IMR-90 (cell line): ENCODE data around the gene GRID1. TPM values are rescaled to one million over a fixed set of nuclear protein-coding genes. Genes with fewer than 3 reads are reported as not detected.

Experiments
- ATAC-seq: fragments of 200-7000 bp; cut with Tn5 transposase; 2 replicates; pipeline ENCODE4 v1.9.1; 2020; ENCODE audit warnings: low read depth, mild to moderate bottlenecking, moderate library complexity
- BruUV-seq: library from RNA; stranded (reverse); fragments of 400-500 nt; replicated peaks from 2 replicates; lab custom pipeline; 2021; lab: Mats Ljungman, UMichigan
- CTCF ChIA-PET: fragments of 300-600 bp; formaldehyde crosslinking; extraction: SDS; loops from one replicate; lab custom pipeline; 2021; ENCODE audit warnings: antibody characterized with exemption; lab: Yijun Ruan, JAX
- POLR2A ChIA-PET: fragments of 300-600 bp; sonication (Branson Sonifier 250); formaldehyde crosslinking; loops from one replicate; lab custom pipeline; 2022; ENCODE audit warnings: antibody characterized with exemption; ENCODE audit not compliant: unreplicated experiment; lab: Charles Lee
- DNase-seq: peaks from one replicate; pipeline ENCODE4 v3.0.0; 2013
- H2AFZ ChIP-seq: replicated peaks from 2 replicates; pipeline ENCODE3; 2013; ENCODE audit warnings: low read length, mild to moderate bottlenecking; ENCODE audit not compliant: poor library complexity
- H2AK5ac ChIP-seq: 2 replicates; pipeline ENCODE4 v1.6.1; 2013; ENCODE audit warnings: low read depth, low read length, inconsistent platforms
- H2AK9ac ChIP-seq: replicated peaks from 2 replicates; pipeline ENCODE3; 2013; ENCODE audit warnings: mild to moderate bottlenecking, low read depth, low read length, moderate library complexity; ENCODE audit not compliant: poor library complexity
- H2BK120ac ChIP-seq: 2 replicates; pipeline ENCODE4 v1.6.1; 2013; ENCODE audit warnings: low read depth, low read length, inconsistent platforms
- H2BK15ac ChIP-seq: 3 replicates; pipeline ENCODE4 v1.6.1; 2013; ENCODE audit warnings: low read depth, low read length, inconsistent platforms
- H2BK20ac ChIP-seq: 2 replicates; pipeline ENCODE4 v1.6.1; 2013; ENCODE audit warnings: low read depth, mild to moderate bottlenecking, inconsistent platforms, low read length, moderate library complexity
- H2BK5ac ChIP-seq: 2 replicates; pipeline ENCODE4 v1.6.1; 2013; ENCODE audit warnings: mild to moderate bottlenecking, low read depth, low read length, inconsistent platforms; ENCODE audit not compliant: poor library complexity, severe bottlenecking
- H3K14ac ChIP-seq: replicated peaks from 2 replicates; pipeline ENCODE4 v1.6.1; 2013; ENCODE audit warnings: low read depth, low read length, inconsistent platforms
- H3K18ac ChIP-seq: 2 replicates; pipeline ENCODE4 v1.6.1; 2013; ENCODE audit warnings: low read depth, low read length, control low read depth
- H3K23ac ChIP-seq: 2 replicates; pipeline ENCODE4 v1.6.1; 2013; ENCODE audit warnings: low read depth, low read length, inconsistent platforms
- H3K27ac ChIP-seq: 2 replicates; pipeline ENCODE4 v1.5.1; 2013; ENCODE audit warnings: mild to moderate bottlenecking, control low read depth, low read length; ENCODE audit not compliant: insufficient read depth
- H3K27me3 ChIP-seq: 2 replicates; pipeline ENCODE4 v1.6.1; 2013; ENCODE audit warnings: low read length; ENCODE audit not compliant: control insufficient read depth, insufficient read depth
- H3K36me3 ChIP-seq: 2 replicates; pipeline ENCODE4 v1.6.1; 2013; ENCODE audit warnings: low read length, mixed read lengths; ENCODE audit not compliant: control insufficient read depth, insufficient read depth
- H3K4ac ChIP-seq: 2 replicates; pipeline ENCODE4 v1.6.1; 2013; ENCODE audit warnings: low read depth, low read length, inconsistent platforms
- H3K4me1 ChIP-seq: 2 replicates; pipeline ENCODE4 v1.6.1; 2013; ENCODE audit warnings: low read length, mixed read lengths; ENCODE audit not compliant: control insufficient read depth, insufficient read depth
- H3K4me2 ChIP-seq: 2 replicates; pipeline ENCODE4 v1.6.1; 2013; ENCODE audit warnings: low read depth, mild to moderate bottlenecking, control low read depth, low read length, moderate library complexity
- H3K4me3 ChIP-seq: 2 replicates; pipeline ENCODE4 v1.5.1; 2013; ENCODE audit warnings: low read depth, mild to moderate bottlenecking, control low read depth, low read length, moderate library complexity; ENCODE audit not compliant: insufficient read depth
- H3K56ac ChIP-seq: 2 replicates; pipeline ENCODE4 v1.6.1; 2013; ENCODE audit warnings: low read length, inconsistent platforms; ENCODE audit not compliant: insufficient read depth; ENCODE audit errors: extremely low read depth
- H3K79me1 ChIP-seq, 2 experiments: 2 replicates each; pipeline ENCODE4 v1.6.1; 2013; ENCODE audit warnings: low read length in 2 of 2, inconsistent platforms in 1 of 2, low read depth in 1 of 2
- H3K9ac ChIP-seq: 2 replicates; pipeline ENCODE4 v1.6.1; 2013; ENCODE audit warnings: low read depth, low read length, control low read depth
- H3K9me1 ChIP-seq: 2 replicates; pipeline ENCODE4 v1.6.1; 2013; ENCODE audit warnings: low read length, inconsistent platforms; ENCODE audit not compliant: insufficient read depth
- H3K9me3 ChIP-seq: 2 replicates; pipeline ENCODE4 v1.6.1; 2013; ENCODE audit warnings: low read length; ENCODE audit not compliant: control insufficient read depth, insufficient read depth
- H4K20me1 ChIP-seq: 2 replicates; pipeline ENCODE4 v1.6.1; 2013; ENCODE audit warnings: low read length, inconsistent platforms; ENCODE audit not compliant: insufficient read depth
- H4K5ac ChIP-seq: 2 replicates; pipeline ENCODE4 v1.6.1; 2013; ENCODE audit warnings: mild to moderate bottlenecking, low read depth, low read length, control low read depth
- H4K8ac ChIP-seq, 2 experiments: 2 replicates each; pipeline ENCODE4 v1.6.1; 2013; ENCODE audit warnings: low read depth in 2 of 2, low read length in 2 of 2, control low read depth in 1 of 2, inconsistent platforms in 1 of 2
- H4K91ac ChIP-seq: 2 replicates; pipeline ENCODE4 v1.6.1; 2013; ENCODE audit warnings: low read depth, low read length, inconsistent platforms; ENCODE audit not compliant: insufficient read depth
- BHLHE40 ChIP-seq: fragments of 150-350 bp; IDR thresholded peaks from 2 replicates; pipeline ENCODE4 v1.6.1; 2016; ENCODE audit warnings: mild to moderate bottlenecking, low read depth, low read length
- CEBPB ChIP-seq: IDR thresholded peaks from 2 replicates; pipeline ENCODE4 v1.6.1; 2012; ENCODE audit warnings: low read depth, low read length, improper control_type of control experiment
- CHD1 ChIP-seq: IDR thresholded peaks from 2 replicates; pipeline ENCODE4 v1.6.1; 2012; ENCODE audit warnings: low read depth, low read length, improper control_type of control experiment
- CTCF ChIP-seq: conservative IDR thresholded peaks from 2 replicates; pipeline ENCODE4 v1.5.1; 2012; ENCODE audit warnings: mild to moderate bottlenecking, low read depth, low read length, improper control_type of control experiment
- FOS ChIP-seq: fragments of 150-350 bp; IDR thresholded peaks from 2 replicates; pipeline ENCODE4 v1.6.1; 2016; ENCODE audit warnings: low read depth, low read length
- MAFK ChIP-seq: IDR thresholded peaks from 2 replicates; pipeline ENCODE4 v1.6.1; 2012; ENCODE audit warnings: low read depth, low read length, improper control_type of control experiment
- MAZ ChIP-seq: IDR thresholded peaks from 2 replicates; pipeline ENCODE4 v1.6.1; 2012; ENCODE audit warnings: low read depth, mild to moderate bottlenecking, low read length, improper control_type of control experiment, moderate library complexity, borderline replicate concordance
- MXI1 ChIP-seq: IDR thresholded peaks from 2 replicates; pipeline ENCODE4 v1.6.1; 2012; ENCODE audit warnings: low read depth, mild to moderate bottlenecking, low read length, moderate library complexity, borderline replicate concordance
- NFE2L2 ChIP-seq: fragments of 150-350 bp; IDR thresholded peaks from 2 replicates; pipeline ENCODE4 v1.6.1; 2016; ENCODE audit warnings: low read depth, mild to moderate bottlenecking, low read length
- POLR2A ChIP-seq: IDR thresholded peaks from 2 replicates; pipeline ENCODE4 v1.6.1; 2012; ENCODE audit warnings: mild to moderate bottlenecking, low read depth, low read length
- RAD21 ChIP-seq: IDR thresholded peaks from 2 replicates; pipeline ENCODE4 v1.6.1; 2012; ENCODE audit warnings: low read length, improper control_type of control experiment
- RCOR1 ChIP-seq: IDR thresholded peaks from 2 replicates; pipeline ENCODE4 v1.6.1; 2012; ENCODE audit warnings: mild to moderate bottlenecking, low read length, improper control_type of control experiment; ENCODE audit not compliant: insufficient replicate concordance
- RFX5 ChIP-seq: IDR thresholded peaks from 2 replicates; pipeline ENCODE4 v1.8.0; 2012; ENCODE audit warnings: low read depth, mild to moderate bottlenecking, low read length, moderate library complexity
- SMC3 ChIP-seq: fragments of 150-350 bp; IDR thresholded peaks from 2 replicates; pipeline ENCODE4 v1.6.1; 2016; ENCODE audit warnings: low read depth, mild to moderate bottlenecking, antibody characterized with exemption, low read length, moderate library complexity
- USF2 ChIP-seq: fragments of 150-350 bp; IDR thresholded peaks from 2 replicates; pipeline ENCODE4 v1.6.1; 2017; ENCODE audit warnings: mild to moderate bottlenecking, antibody characterized with exemption, low read length, low read depth
- WGBS, 2 experiments: methylation state at CpG; one replicate each; pipeline versions ENCODE4 v1.1.5 to v1.1.7; 2013; ENCODE audit warnings: missing lambda C conversion rate in 2 of 2; ENCODE audit not compliant: insufficient read length in 1 of 2; ENCODE audit errors: extremely low coverage in 2 of 2; 5-methylcytosine and 5-hydroxymethylcytosine counted together
- dilution Hi-C: fragments of 300-500 bp; cut with HindIII; formaldehyde crosslinking; loops from one replicate; pipeline ENCODE4 v1.14.3; 2018; ENCODE audit warnings: low sequenced_read_pairs; ENCODE audit not compliant: unreplicated experiment
- in situ Hi-C: fragments of 300-500 bp; cut with MboI; formaldehyde crosslinking; loops from 3 replicates; pipeline ENCODE4 v1.14.3; 2019; ENCODE audit warnings: low sequenced_read_pairs, inconsistent platforms, mixed read lengths
- intact Hi-C: fragments of 100-400 bp; cut with micrococcal nuclease; formaldehyde crosslinking; loops from 2 replicates; pipeline ENCODE4 v1.10.0; 2022
- polyA plus RNA-seq, 3 experiments: library from polyadenylated mRNA; depleted of rRNA; stranded (reverse); fragments of >200 nt; gene quantifications; 2 replicates each; pipeline ENCODE4 v1.2.3, GENCODE V29; 2012; ENCODE audit warnings: low replicate concordance in 1 of 3
- total RNA-seq: library from RNA; depleted of rRNA; stranded (reverse); fragments of >200 nt; gene quantifications from 2 replicates; pipeline ENCODE4 v1.2.3, GENCODE V29; 2012
- TF ChIP-seq, protein P1 (sequence below): fragments of 150-350 bp; IDR thresholded peaks from 2 replicates; pipeline ENCODE4 v1.6.1; 2016; ENCODE audit warnings: low read depth, mild to moderate bottlenecking, low read length, moderate library complexity, borderline replicate concordance

GRID1 gene
- total and polyA plus RNA-seq, 2 of the 4 experiments (the other 2 are of a cell fraction) = not detected

DNA sequence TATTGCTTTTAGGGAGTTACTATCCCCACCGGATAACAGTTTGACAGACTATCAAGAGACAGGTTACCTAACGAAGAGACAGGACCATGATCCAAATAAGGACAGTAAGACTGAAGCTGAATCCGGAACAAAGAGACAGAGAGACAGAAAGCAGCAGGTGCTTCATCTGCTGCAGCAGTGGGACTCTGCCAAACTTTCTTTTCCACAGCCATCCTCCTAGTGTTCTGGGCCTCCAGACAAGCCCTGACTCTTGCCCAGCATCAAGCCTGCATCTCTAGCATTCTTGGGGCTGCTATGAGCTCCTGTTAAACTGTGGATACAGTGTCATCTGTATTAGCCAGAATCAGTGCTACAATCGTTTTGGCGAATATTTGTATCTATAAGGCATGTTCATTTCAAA is 761.7 kb downstream of the GRID1 start:
- intact Hi-C loops (no loop called here), dilution Hi-C loops (no loop called here), in situ Hi-C loops (no loop called here)
- CTCF ChIA-PET = no interaction called here
- no peak overlapping the region for H3K27ac ChIP-seq
- no peak for TF ChIP-seq NFE2L2
- TF ChIP-seq CEBPB = no peak
- TF ChIP-seq, protein P1, sequence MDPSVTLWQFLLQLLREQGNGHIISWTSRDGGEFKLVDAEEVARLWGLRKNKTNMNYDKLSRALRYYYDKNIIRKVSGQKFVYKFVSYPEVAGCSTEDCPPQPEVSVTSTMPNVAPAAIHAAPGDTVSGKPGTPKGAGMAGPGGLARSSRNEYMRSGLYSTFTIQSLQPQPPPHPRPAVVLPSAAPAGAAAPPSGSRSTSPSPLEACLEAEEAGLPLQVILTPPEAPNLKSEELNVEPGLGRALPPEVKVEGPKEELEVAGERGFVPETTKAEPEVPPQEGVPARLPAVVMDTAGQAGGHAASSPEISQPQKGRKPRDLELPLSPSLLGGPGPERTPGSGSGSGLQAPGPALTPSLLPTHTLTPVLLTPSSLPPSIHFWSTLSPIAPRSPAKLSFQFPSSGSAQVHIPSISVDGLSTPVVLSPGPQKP = no peak
- no peak for TF ChIP-seq FOS
- no peak for TF ChIP-seq MAFK
- no peak for TF ChIP-seq RCOR1
- TF ChIP-seq USF2 = no peak
- TF ChIP-seq RFX5 = no peak
- TF ChIP-seq RAD21 = no peak
- TF ChIP-seq MXI1 = no peak
- TF ChIP-seq MAZ = no peak
- TF ChIP-seq CHD1 = no peak
- TF ChIP-seq POLR2A = no peak
- no peak for TF ChIP-seq CTCF
- no peak for TF ChIP-seq BHLHE40
- no peak for TF ChIP-seq SMC3
- no peak overlapping the region for H3K4ac ChIP-seq
- H2BK15ac ChIP-seq = no peak overlapping the region
- H4K20me1 ChIP-seq = no peaks in the 10 kb centered on the region
- H2AFZ ChIP-seq = no peak overlapping the region
- no TSS peak for BruUV-seq
- no peak overlapping the region for H4K91ac ChIP-seq
- no peak overlapping the region for H2AK9ac ChIP-seq
- H3K56ac ChIP-seq = no peak overlapping the region
- POLR2A ChIA-PET = no interaction called here
- no peaks in the 10 kb centered on the region for H3K4me1 ChIP-seq
- no peaks in the 10 kb centered on the region for H3K79me1 ChIP-seq
- no peak overlapping the region for H4K5ac ChIP-seq
- ATAC-seq (no peak), DNase-seq (no peak)
- H3K14ac ChIP-seq = no peak overlapping the region
- H3K9ac ChIP-seq = no peak overlapping the region
- H3K18ac ChIP-seq = no peak overlapping the region
- no peak overlapping the region for H2BK5ac ChIP-seq
- H3K36me3 ChIP-seq = no peaks in the 10 kb centered on the region
- no peak overlapping the region for H3K4me3 ChIP-seq
- H3K9me1 ChIP-seq = no peaks in the 10 kb centered on the region
- no peak overlapping the region for H2BK20ac ChIP-seq
- no peak overlapping the region for H2BK120ac ChIP-seq
- peaks cover 30% of the 10 kb centered on the region for H3K9me3 ChIP-seq
- 60% methylated on average over 1 of the region's 5 CpGs; no CpG with 5 or more reads in 1 of the 2 experiments for WGBS, 2 experiments
- no peaks in the 10 kb centered on the region for H3K27me3 ChIP-seq
- H2AK5ac ChIP-seq = no peak overlapping the region
- H3K23ac ChIP-seq = no peak overlapping the region
- H4K8ac ChIP-seq = no peak overlapping the region
- H3K4me2 ChIP-seq = no peak overlapping the region
